Stimulated activated CD4-positive, alpha-beta T cell treated with anti-CD3 and anti-CD28 coated beads, TNF-alpha, amount 100 ng/mL, for 24 hours (primary cell): Measurements from ENCODE around the gene PAPPA.

ENCODE experiments used
- DNase-seq, 3 experiments: peaks; one replicate each; pipeline ENCODE4 v3.0.0-alpha.2; 2020; ENCODE audit warnings: low read depth in 3 of 3

Gene PAPPA

GRCh38 chr9:116419181-116419580, 265.6 kb downstream of the PAPPA start:
- no peak for DNase-seq

- DNase-seq = no peak
These were observed 267.5 kb downstream of the PAPPA start for GRCh38 chr9:116420993-116421538.

GRCh38 chr9:116422119-116422979, 268.8 kb downstream of the PAPPA start:
- no peak for DNase-seq

GRCh38 chr9:116423149-116423548, 269.6 kb downstream of the PAPPA start:
- DNase-seq = no peak

- DNase-seq = no peak
These were observed 271.7 kb downstream of the PAPPA start for GRCh38 chr9:116425244-116425643.

GRCh38 chr9:116430849-116431248, 277.3 kb downstream of the PAPPA start:
- no peak for DNase-seq

- no peak for DNase-seq
These were observed 278.5 kb downstream of the PAPPA start for GRCh38 chr9:116432051-116432450.

GRCh38 chr9:116434314-116434713, 280.7 kb downstream of the PAPPA start:
- DNase-seq = no peak

- no peak for DNase-seq
These were observed 282.1 kb downstream of the PAPPA start for GRCh38 chr9:116435706-116436105.

- no peak for DNase-seq
These were observed 282.5 kb downstream of the PAPPA start for GRCh38 chr9:116436121-116436520.

GRCh38 chr9:116437411-116438370, 284.1 kb downstream of the PAPPA start:
- no peak for DNase-seq

GRCh38 chr9:116442528-116442927, 288.9 kb downstream of the PAPPA start:
- DNase-seq = no peak

- DNase-seq = no peak
These were observed 294.3 kb downstream of the PAPPA start for GRCh38 chr9:116447934-116448333.

GRCh38 chr9:116448431-116448830, 294.8 kb downstream of the PAPPA start:
- DNase-seq = no peak

- DNase-seq = no peak
These were observed 296.4 kb downstream of the PAPPA start for GRCh38 chr9:116449949-116450348.

- DNase-seq = no peak
These were observed 297.0 kb downstream of the PAPPA start for GRCh38 chr9:116450378-116451139.

- no peak for DNase-seq
These were observed 298.0 kb downstream of the PAPPA start for GRCh38 chr9:116451500-116452115.
